T-helper 1 cell (primary cell): ENCODE results near the gene ARHGAP24.
"Not testable (repeated sequence)": the region's sequence is repeated elsewhere in the genome, so short reads cannot be mapped to it uniquely, and the experiment has no call there.

Experiments used
- DNase-seq, 5 donors: peaks; one replicate each; pipeline ENCODE4 v3.0.0-alpha.2; 2012 to 2020

Gene ARHGAP24

DNA sequence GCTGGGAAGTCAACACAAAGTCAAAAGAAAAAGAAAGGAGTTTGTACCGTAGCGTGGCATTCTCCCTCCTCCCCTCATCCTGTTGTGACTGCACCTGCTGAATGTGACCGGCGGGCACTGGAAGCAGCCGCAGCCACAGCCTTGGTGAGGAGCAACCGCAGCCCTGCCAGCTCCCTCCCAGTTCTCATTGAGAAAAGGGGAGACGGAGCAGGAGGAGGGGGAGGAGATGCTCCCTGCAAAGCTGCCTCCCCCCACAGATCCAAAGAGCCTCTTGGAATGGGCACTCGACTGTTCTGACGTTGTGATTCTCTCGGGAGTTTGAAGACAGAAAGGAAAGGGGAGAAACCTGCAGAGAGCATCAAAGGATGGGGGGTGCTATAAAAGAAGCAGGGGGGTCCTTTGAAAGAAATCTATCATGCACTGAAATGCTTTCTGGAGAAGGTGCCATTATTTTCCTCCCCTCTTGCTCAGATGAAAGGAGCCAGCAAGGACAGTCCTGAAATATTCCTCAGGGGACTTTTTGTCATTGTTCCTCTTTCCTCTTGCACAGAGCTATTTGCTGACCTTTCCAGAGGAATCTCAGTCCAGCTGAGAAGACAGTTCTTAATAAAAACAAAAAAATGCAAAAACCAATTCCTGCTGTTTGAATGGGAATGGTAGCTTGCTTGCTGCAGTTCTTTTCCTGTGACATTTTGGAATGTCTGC, 455.2 kb downstream of the ARHGAP24 start:
- DNase-seq = no peak

- DNase-seq = no peak
Measured at GRCh38 chr4:85932500-85933290, 457.7 kb downstream of the ARHGAP24 start.

GRCh38 chr4:85933291-85933640, 458.3 kb downstream of the ARHGAP24 start:
- DNase-seq = no peak

DNA sequence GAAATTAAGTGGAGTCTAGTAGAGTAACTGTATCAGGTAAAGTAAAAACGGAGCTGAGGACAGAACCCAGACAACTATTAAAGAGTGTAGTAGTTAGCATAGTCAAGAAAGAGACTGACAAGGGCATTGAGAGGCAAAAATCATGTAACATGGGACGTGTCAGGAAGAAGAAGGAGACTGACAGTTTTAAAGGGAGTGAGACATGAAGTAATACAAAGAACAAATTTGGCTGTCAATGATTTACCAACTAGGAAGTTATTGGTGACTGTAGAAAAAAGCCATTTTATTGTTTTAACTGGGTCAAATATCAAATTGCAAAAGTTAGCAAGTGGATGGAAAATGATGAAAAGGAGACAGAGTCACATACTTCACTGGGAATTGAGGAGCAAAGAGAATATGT, 462.6 kb downstream of the ARHGAP24 start:
- DNase-seq = no peak

GRCh38 chr4:85938062-85938461, 463.1 kb downstream of the ARHGAP24 start:
- DNase-seq = no peak

DNA sequence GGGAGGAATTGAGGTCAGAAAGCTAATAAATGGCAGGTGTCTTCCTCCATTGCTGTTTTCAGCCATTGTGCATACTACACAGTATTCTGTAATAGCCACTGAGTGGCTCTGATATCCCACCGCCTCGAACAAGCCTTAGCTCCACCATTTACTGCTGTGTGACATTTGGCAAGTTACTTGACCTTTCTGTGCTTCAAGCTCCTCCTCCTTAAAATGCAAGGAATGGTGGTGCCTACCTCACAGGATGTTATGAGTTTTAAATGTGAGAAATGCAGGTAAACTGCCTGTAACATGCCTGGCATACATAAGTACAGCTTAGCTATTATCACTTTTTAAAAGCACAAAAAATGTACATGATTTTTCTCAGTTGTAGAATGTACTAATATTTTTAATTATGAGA, 464.0 kb downstream of the ARHGAP24 start:
- DNase-seq = no peak

- no peak for DNase-seq
Measured at GRCh38 chr4:85939595-85939994, 464.6 kb downstream of the ARHGAP24 start.

DNA sequence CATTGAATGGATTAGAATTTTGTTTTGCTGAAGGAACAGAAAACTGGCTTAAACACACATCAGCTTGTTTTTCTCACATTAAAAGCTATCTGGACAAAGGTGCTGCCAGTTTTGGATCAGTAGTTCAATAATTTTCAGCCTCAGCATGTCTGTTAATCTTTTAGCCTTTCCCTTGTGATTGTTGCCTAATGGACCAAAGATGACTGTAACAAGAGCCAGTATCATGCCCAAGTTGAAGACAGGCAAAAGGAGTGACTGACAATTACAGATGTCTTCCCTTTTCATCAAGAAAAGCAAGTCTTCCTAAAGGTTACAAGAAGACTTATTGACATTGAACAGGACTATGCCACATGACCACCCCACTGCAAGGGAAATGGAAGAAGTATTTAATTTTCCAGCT, 465.2 kb downstream of the ARHGAP24 start:
- no peak for DNase-seq

GRCh38 chr4:85942107-85942506, 467.2 kb downstream of the ARHGAP24 start:
- DNase-seq = no peak

GRCh38 chr4:85946821-85947220, 471.9 kb downstream of the ARHGAP24 start:
- DNase-seq = no peak

DNA sequence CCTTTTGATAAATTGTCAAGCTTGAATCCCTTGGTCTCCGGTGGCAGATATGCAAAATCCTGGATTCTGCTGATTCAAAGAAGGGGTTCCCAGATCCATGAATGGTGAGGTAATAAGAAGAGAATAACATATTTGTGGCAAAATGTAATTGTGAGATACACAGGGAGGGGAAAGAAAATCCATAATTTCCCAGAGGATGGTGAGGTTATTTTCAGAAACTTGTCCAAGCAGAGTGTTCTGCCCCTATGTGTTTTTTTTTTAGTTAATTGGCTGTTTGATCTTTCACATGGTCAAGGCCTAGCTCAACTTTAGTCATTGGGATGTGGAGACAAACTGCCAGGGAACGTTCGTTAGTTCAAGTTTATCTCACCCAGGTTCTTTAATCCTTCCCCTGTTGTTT, 476.1 kb downstream of the ARHGAP24 start:
- DNase-seq = no peak

GRCh38 chr4:85952528-85952927, 477.6 kb downstream of the ARHGAP24 start:
- DNase-seq = no peak

DNA sequence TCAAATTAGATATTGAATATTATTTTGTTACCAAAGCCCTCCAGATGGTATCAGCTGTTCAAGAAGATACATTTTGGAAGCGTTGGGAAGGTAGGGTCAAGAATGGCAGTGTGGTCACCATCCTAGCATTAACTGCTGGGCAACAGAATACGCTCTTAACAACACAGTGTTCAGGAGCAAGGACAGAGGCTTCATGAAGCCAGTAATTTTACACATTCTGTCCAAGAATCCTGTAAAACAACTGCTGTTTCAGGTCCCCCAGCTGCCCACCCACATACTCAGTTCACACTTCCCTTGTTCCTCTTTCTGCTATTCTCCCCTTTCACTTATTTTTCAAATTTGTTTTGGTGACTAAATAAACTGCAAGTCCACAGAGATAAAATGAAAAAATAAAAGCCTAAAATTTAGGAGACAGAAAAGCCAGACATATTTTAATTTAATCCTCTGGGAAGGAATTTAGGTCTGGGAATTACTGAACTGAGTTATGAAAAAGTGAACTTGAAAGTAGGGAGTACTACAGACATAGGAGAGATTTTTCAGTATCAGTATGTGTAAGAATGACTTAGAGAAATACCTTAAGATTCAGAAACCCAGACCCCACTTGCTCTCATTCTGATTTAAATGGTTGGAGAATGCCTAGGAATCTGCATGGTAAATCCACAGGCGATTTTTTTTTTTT, 478.2 kb downstream of the ARHGAP24 start:
- DNase-seq = no peak

- DNase-seq = no peak
Measured at GRCh38 chr4:85953651-85954018, 478.7 kb downstream of the ARHGAP24 start.

DNA sequence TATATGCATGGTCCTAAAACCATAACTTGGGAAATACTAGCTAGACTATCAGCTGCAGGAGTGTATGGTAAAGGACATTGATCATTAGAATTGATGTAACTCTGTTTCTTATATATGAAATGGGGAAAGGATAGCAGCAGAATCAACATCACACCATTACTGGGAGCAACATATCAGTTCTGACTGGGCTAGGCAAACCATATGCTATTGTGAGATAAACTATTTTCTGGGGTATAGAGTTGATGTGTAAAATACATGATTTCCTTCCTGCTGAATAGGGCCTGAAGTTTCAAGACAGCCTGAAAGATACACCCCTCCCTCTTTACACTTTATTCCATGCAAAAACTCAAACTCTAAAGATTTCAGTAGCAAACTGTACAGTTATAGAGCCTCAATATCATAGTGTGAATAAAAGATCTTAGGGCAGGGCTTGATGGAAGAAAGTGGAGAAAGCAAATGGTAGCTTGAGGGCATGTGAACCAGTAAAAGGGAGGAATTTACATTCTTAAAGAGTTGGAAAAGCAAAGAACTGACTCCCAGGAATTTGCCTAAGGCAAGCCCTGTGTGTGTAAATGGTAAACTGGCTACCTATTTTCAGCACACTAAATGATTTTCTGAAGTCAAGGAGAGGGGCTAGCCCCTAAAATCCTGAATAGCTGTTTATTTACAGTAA, 480.8 kb downstream of the ARHGAP24 start:
- DNase-seq = no peak

DNA sequence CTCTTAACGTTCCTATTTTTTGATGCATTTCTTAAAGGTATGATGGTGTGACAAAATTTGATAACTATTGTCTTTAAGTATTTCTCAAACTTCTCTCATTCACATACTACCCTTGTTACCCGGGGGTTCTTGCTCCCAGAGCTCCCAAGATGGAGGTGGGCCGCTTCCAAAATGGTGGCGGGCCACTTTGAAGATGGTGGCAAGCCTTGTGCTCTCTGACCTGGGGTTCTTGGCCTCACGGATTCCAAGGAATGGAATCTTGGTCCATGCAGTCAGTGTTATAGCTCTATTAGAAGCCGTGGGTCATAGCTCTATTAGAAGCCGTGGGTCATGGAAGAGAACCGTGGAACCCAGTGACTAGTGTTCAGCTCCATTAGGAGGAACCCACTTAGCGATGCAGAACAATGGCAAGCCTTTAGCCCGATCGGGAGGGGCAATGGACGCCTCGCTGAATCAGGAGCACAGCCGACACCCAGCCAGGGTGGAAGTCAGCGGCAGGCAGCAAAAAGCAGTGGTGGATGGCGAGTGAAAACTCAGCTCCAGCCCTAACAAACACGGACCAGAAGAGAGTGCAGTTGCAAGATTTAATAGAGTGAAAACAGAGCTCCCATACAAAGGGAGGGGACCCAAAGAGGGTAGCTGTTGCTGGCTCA, 481.5 kb downstream of the ARHGAP24 start:
- DNase-seq = no peak

GRCh38 chr4:85961887-85962286, 486.9 kb downstream of the ARHGAP24 start:
- DNase-seq = no peak

DNA sequence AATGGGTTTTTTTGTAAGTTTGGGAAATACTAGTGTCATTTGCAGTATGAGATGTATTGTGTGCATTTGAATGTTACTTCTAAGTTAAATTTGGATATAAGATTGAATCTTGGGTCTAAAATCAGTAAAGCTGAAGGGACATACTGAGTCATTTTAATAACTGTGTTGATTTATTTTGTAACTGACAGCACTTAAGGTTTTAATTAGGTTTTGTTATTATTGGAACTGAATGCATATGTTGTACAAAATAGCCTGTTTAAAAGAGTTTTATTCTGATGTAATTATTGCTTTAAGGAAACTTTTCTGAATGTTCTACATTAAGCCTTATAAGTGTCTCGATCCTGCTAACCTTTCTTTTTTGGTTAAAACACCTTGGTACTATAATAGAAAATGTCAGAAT, 488.3 kb downstream of the ARHGAP24 start:
- DNase-seq = no peak

DNA sequence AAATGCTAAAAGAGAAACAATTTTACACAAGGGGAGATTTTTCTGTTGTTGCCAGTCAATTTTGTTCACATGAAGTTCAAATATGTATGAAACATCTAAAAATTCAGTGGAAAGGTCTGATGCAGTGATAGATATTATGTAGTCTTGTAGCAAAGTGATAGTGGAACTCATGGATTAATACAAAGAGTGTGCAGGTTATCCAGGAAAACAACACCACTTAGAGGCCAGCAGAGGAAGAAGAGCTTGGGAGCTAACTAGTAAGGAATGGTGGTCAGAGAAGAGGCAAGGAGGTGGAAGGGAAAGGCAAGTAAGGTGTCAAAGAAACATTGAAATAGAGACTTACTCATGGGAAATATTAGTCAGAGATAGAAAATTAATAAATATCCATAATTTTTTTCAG, 489.3 kb downstream of the ARHGAP24 start:
- DNase-seq = no peak

DNA sequence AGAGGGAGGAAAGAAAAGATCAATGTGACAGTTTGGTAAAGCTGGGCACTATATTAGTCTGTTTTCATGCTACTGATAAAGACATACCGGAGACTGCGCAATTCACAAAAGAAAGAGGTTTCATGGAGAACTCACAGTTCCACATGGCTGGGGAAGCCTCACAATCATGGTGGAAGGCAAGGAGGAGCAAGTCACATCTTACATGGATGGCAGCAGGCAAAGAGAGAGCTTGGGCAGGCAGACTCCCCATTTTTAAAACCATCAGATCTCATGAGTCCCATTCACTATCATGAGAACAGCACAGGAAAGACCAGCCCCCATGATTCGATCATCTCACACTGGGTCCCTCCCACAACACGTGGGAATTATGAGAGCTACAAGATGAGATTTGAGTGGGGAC, 490.1 kb downstream of the ARHGAP24 start:
- not testable (repeated sequence) for DNase-seq

DNA sequence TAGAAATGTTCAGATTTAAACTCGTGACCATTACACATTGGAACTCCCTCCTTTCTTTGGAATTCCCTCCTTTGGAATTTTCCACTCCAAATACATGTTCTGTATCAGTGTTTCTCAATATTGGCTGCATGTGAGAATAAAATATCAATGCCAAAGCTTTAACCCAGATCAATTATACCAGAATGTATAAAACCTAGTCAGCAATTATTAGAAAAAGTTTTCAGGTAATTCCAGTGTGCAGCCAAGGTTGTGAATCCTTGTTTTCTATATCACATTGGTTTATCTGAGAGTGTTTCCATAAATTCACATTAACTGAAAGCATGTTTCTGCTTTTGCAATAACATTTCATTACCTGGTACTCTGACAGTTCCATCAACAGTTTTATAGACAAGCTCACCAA, 490.6 kb downstream of the ARHGAP24 start:
- no peak for DNase-seq

- DNase-seq = no peak
Measured at GRCh38 chr4:85966373-85966772, 491.4 kb downstream of the ARHGAP24 start.

GRCh38 chr4:85967872-85968271, 492.9 kb downstream of the ARHGAP24 start:
- no peak for DNase-seq
